ENCODE data around the gene NEUROD4. TPM values are rescaled to one million over a fixed set of nuclear protein-coding genes. Genes with fewer than 3 reads are reported as not detected.

Gene NEUROD4
- total RNA-seq, 2 experiments from 2014 or later, result not detected

- Mint-ChIP-seq H3K4me1 (ENCODE audit: low read depth) (no peaks in the 10 kb centered on the region), H3K27ac (no peak overlapping the region), H3K27me3 (peaks cover 6% of the 10 kb centered on the region), H3K4me3 (no peak overlapping the region), H3K36me3 (ENCODE audit: low read depth) (peaks cover 11% of the 10 kb centered on the region), H3K9me3 (peaks cover 5% of the 10 kb centered on the region)
- no peak overlapping the region for H3K27ac ChIP-seq (ENCODE audit: low read depth in 1 of 2, low read length in 2 of 2)
- TF ChIP-seq, protein P1, sequence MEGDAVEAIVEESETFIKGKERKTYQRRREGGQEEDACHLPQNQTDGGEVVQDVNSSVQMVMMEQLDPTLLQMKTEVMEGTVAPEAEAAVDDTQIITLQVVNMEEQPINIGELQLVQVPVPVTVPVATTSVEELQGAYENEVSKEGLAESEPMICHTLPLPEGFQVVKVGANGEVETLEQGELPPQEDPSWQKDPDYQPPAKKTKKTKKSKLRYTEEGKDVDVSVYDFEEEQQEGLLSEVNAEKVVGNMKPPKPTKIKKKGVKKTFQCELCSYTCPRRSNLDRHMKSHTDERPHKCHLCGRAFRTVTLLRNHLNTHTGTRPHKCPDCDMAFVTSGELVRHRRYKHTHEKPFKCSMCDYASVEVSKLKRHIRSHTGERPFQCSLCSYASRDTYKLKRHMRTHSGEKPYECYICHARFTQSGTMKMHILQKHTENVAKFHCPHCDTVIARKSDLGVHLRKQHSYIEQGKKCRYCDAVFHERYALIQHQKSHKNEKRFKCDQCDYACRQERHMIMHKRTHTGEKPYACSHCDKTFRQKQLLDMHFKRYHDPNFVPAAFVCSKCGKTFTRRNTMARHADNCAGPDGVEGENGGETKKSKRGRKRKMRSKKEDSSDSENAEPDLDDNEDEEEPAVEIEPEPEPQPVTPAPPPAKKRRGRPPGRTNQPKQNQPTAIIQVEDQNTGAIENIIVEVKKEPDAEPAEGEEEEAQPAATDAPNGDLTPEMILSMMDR (IDR thresholded peaks at IDR 0.05), result no peak
- no peaks in the 10 kb centered on the region for H3K36me3 ChIP-seq (ENCODE audit: insufficient read depth, low read length)
- no peak for ATAC-seq (ENCODE audit: poor library complexity)
- H3K9me3 ChIP-seq (ENCODE audit: control insufficient read depth in 1 of 2, insufficient read depth in 1 of 2, low read length in 2 of 2), result peaks cover 0 to 8% of the 10 kb centered on the region in 2 experiments
- intact Hi-C loops (cut with DNase I, micrococcal nuclease), result loop anchor here in 1 of 2 experiments (5.0 kb wide), 1 partner anchor 43 kb away; no protein-coding TSS in a partner anchor
- H3K4me1 ChIP-seq (ENCODE audit: insufficient read depth, low read length), result no peaks in the 10 kb centered on the region
- no peak overlapping the region for H3K4me3 ChIP-seq (ENCODE audit: low read length)
- CTCF ChIA-PET, result no interaction called here
- no peak for DNase-seq
- H3K27me3 ChIP-seq (ENCODE audit: control insufficient read depth in 1 of 2, insufficient read depth in 2 of 2, low read length in 2 of 2), result no peaks in the 10 kb centered on the region
- POLR2A ChIA-PET, result interaction anchor here (1.1 kb wide), 1 partner anchor 8 kb away, joined by 3 read pairs; no protein-coding TSS in a partner anchor
These were observed 10.7 kb upstream of the NEUROD4 start for GRCh38 chr12:55008944-55009585.

DNA sequence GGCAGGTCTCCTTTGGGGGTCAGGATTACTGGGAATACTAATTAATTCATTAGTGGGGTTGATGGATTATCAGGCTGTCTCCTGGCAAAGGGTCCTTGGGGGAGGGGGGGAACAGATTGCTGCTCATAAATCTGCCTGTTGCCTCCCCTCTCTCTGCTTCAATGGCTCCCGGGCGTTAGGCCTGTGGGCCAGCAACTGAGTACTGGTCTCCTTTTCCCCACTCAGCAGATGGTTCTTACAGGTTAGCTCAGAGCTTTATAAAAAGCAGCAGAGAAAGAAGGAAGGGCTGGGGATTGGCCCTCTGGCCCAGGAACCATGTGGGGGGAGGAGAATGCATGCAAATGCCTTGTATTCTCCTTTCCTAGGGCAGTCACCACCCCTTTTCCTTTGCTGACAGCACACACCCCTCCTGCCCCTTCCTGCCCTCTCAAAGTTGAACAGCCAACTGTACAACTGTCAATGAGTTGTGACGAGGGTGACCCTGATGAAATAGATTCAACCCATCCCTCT is 2.3 kb upstream of the NEUROD4 start:
- Mint-ChIP-seq H3K27ac (no peak overlapping the region), H3K4me3 (no peak overlapping the region), H3K27me3 (peaks cover 55% of the 10 kb centered on the region), H3K9me3 (peaks cover 2% of the 10 kb centered on the region), H3K36me3 (ENCODE audit: low read depth) (no peaks in the 10 kb centered on the region), H3K4me1 (ENCODE audit: low read depth) (peaks cover 6% of the 10 kb centered on the region)
- H3K9me3 ChIP-seq (ENCODE audit: control insufficient read depth in 1 of 2, insufficient read depth in 1 of 2, low read length in 2 of 2), result peaks cover 0 to 8% of the 10 kb centered on the region in 2 experiments
- DNase-seq (no peak), ATAC-seq (ENCODE audit: poor library complexity) (no peak)
- ChIA-PET CTCF (no interaction called here), POLR2A (no interaction called here)
- H3K27ac ChIP-seq (ENCODE audit: low read depth in 1 of 2, low read length in 2 of 2), result no peak overlapping the region
- no peak overlapping the region for H3K4me3 ChIP-seq (ENCODE audit: low read length)
- intact Hi-C loops (cut with DNase I, micrococcal nuclease), result no loop called here
- TF ChIP-seq, protein P1 (IDR thresholded peaks at IDR 0.05), result no peak
- H3K4me1 ChIP-seq (ENCODE audit: insufficient read depth, low read length), result peaks cover 7% of the 10 kb centered on the region
- peaks cover 18 to 24% of the 10 kb centered on the region in 2 experiments for H3K27me3 ChIP-seq (ENCODE audit: control insufficient read depth in 1 of 2, insufficient read depth in 2 of 2, low read length in 2 of 2)
- H3K36me3 ChIP-seq (ENCODE audit: insufficient read depth, low read length), result no peaks in the 10 kb centered on the region

DNA sequence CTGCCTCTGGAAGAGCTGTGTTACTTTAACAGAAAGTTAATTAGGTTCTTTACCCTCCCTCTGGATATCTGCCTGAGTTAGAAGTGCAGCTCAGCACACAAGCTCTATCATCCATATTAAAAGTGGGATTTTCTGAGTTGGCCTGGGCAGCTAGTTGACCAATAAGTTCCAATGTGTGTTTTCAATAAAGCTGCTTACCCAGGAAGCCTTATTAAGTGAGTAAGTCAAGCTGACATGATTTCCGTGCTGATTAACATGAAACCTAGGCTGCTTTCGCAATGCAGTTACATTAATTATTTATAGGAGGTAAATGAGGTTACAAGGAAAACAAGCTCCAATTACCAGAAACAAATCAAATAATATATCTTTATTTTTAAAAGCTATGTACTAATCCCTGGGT is 4.8 kb downstream of the NEUROD4 start:
- H3K4me1 Mint-ChIP-seq (ENCODE audit: low read depth), result peaks cover 5% of the 10 kb centered on the region
- ChIA-PET CTCF (no interaction called here), POLR2A (no interaction called here)
- Histone ChIP-seq H3K4me1 (ENCODE audit: insufficient read depth, low read length) (peaks cover 7% of the 10 kb centered on the region), H3K9me3 (ENCODE audit: control insufficient read depth in 1 of 2, insufficient read depth in 1 of 2, low read length in 2 of 2) (no peaks in the 10 kb centered on the region), H3K27ac (ENCODE audit: low read depth in 1 of 2, low read length in 2 of 2) (no peak overlapping the region), H3K4me3 (ENCODE audit: low read length) (no peak overlapping the region), H3K36me3 (ENCODE audit: insufficient read depth, low read length) (no peaks in the 10 kb centered on the region), H3K27me3 (ENCODE audit: control insufficient read depth in 1 of 2, insufficient read depth in 2 of 2, low read length in 2 of 2) (peaks cover 16 to 24% of the 10 kb centered on the region in 2 experiments)
- no peak overlapping the region for H3K27ac Mint-ChIP-seq
- ATAC-seq (ENCODE audit: poor library complexity) (no peak), DNase-seq (no peak)
- intact Hi-C loops (cut with DNase I, micrococcal nuclease), result no loop called here
- TF ChIP-seq, protein P1 (IDR thresholded peaks at IDR 0.05), result no peak
- no peaks in the 10 kb centered on the region for H3K9me3 Mint-ChIP-seq
- H3K4me3 Mint-ChIP-seq, result no peak overlapping the region
- peaks cover 38% of the 10 kb centered on the region for H3K27me3 Mint-ChIP-seq
- H3K36me3 Mint-ChIP-seq (ENCODE audit: low read depth), result no peaks in the 10 kb centered on the region

All from CD4-positive, alpha-beta T cell (primary cell).